Effector memory CD4-positive, alpha-beta T cell (primary cell): ENCODE results near the gene ZMAT3.

Experiments used
- DNase-seq, 3 donors: peaks; one replicate each; pipeline ENCODE4 v3.0.0-alpha.2; 2020
- H3K27ac ChIP-seq: 2 replicates; pipeline ENCODE4 v1.7.0; 2013; ENCODE audit warnings: mild to moderate bottlenecking, low read length, moderate library complexity; ENCODE audit not compliant: insufficient read depth, poor library complexity, severe bottlenecking
- H3K27me3 ChIP-seq: replicated peaks from 2 replicates; pipeline ENCODE4 v1.7.0; 2013; ENCODE audit warnings: mild to moderate bottlenecking, low read length; ENCODE audit not compliant: insufficient read depth, control insufficient read depth, poor library complexity, severe bottlenecking
- H3K36me3 ChIP-seq: 2 replicates; pipeline ENCODE4 v1.7.0; 2013; ENCODE audit warnings: mild to moderate bottlenecking, low read length, moderate library complexity; ENCODE audit not compliant: control insufficient read depth, insufficient read depth
- H3K4me1 ChIP-seq: 2 replicates; pipeline ENCODE4 v1.7.0; 2013; ENCODE audit warnings: low read length, mild to moderate bottlenecking; ENCODE audit not compliant: control insufficient read depth, insufficient read depth, poor library complexity, severe bottlenecking
- H3K4me3 ChIP-seq: 2 replicates; pipeline ENCODE4 v1.7.0; 2013; ENCODE audit warnings: low read length, low read depth, mild to moderate bottlenecking; ENCODE audit not compliant: insufficient read depth, poor library complexity, severe bottlenecking
- H3K9me3 ChIP-seq: 2 replicates; pipeline ENCODE4 v1.7.0; 2013; ENCODE audit warnings: mild to moderate bottlenecking, low read length, moderate library complexity; ENCODE audit not compliant: control insufficient read depth

Gene ZMAT3

DNA sequence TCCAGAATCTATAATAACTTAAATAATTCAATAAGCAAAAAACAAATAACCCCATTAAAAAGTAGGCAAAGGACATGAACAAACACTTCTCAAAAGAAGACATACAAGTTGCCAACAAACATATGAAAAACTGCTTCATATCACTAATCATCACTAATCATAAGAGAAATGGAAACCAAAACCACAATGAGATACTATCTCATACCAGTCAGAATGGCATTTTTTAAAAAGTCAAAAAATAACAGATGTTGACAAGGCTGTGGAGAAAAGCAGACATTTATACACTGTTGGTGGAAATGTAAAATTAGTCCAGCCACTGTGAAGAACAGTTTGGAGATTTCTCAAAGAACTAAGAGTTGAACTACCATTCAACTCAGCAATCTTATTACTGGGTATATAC, 19.5 kb upstream of the ZMAT3 start:
- H3K27me3 ChIP-seq = no peaks in the 10 kb centered on the region
- DNase-seq = no peak
- H3K4me1 ChIP-seq = no peaks in the 10 kb centered on the region
- no peaks in the 10 kb centered on the region for H3K9me3 ChIP-seq
- H3K36me3 ChIP-seq = no peaks in the 10 kb centered on the region
- no peak overlapping the region for H3K27ac ChIP-seq
- no peak overlapping the region for H3K4me3 ChIP-seq

DNA sequence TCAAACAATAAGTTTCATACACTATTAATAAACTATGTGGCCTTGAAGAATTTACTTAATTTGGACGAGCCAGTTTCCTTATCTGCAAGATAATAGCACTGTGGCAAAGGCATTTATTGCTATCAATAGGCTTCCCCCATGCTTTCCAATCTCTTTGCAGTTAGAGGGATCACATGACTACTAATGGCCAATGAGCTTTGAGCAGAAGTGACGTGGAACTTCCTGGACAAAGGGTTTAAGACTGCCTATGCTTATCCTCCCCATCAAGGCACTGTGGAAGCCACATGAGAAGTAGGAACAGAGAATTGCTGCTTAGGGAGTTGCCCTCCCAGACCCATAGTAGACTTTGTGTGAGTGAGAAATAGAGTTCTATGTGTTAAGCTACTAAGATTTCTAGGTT, 16.7 kb upstream of the ZMAT3 start:
- DNase-seq = no peak
- Histone ChIP-seq H3K4me3 (no peak overlapping the region), H3K27me3 (no peaks in the 10 kb centered on the region), H3K9me3 (no peaks in the 10 kb centered on the region), H3K36me3 (no peaks in the 10 kb centered on the region), H3K4me1 (peaks cover 5% of the 10 kb centered on the region), H3K27ac (no peak overlapping the region)

DNA sequence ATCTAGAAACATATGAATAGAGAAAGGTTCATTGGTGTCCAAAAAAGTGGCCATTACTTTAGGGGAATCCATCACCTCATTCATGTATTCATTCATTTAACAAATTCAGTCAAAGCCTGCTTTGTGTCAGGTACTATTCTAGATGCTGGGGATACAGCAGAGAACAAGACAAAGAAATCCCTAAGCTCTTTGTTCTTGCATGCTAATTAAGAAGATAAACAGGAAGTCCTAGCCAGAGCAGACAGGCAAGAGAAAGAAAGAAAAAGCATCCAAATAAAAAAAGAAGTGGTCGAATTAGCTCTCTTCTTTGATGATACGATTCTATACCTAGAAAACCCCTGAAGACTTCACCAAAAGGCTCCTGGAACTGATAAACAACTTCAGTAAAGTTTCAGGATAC, 12.4 kb upstream of the ZMAT3 start:
- Histone ChIP-seq H3K4me3 (no peak overlapping the region), H3K27ac (no peak overlapping the region), H3K27me3 (no peaks in the 10 kb centered on the region), H3K4me1 (peaks cover 5% of the 10 kb centered on the region), H3K36me3 (no peaks in the 10 kb centered on the region), H3K9me3 (no peaks in the 10 kb centered on the region)
- DNase-seq = no peak

DNA sequence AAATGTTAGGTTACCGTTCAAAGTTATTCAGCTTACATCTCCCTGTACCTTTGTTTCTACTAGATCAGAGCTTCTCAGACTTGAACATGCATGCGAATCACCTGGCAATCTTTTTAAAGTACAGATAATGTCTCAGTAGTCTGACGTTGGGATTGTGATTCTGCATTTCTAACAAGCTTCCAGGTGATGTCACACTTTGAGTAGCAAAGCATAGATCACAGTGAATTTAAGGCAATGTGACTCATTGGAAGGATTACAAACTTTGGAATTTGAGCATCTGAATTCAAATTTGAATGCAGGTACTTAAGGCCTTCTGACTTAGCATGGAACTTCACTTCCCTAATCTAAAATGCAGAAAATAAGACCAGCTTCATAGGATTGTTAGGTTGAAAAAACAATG, 10.8 kb upstream of the ZMAT3 start:
- H3K4me1 ChIP-seq = peaks cover 5% of the 10 kb centered on the region
- no peak for DNase-seq
- H3K4me3 ChIP-seq = no peak overlapping the region
- H3K9me3 ChIP-seq = no peaks in the 10 kb centered on the region
- H3K36me3 ChIP-seq = no peaks in the 10 kb centered on the region
- no peaks in the 10 kb centered on the region for H3K27me3 ChIP-seq
- H3K27ac ChIP-seq = no peak overlapping the region

DNA sequence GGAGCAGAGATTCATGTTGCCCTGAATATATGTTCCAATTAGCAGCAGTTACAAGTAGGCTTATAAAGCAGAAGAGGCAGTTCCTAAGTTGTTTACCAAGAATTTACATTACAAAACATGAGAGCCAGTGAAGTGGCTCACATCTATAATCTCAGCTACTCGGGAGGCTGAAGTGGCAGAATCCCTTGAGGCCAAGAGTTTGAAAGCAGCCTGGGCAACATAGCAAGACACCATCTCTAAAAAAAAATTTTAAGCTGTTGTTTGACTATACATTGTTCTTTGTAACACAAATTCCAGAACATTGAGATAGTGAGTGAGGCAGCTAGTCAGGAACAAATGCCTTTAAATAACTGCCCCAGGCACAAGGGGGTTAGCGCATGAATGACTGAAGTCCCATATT, 10.3 kb upstream of the ZMAT3 start:
- H3K27me3 ChIP-seq = no peaks in the 10 kb centered on the region
- no peaks in the 10 kb centered on the region for H3K9me3 ChIP-seq
- no peak for DNase-seq
- H3K4me3 ChIP-seq = no peak overlapping the region
- peaks cover 5% of the 10 kb centered on the region for H3K4me1 ChIP-seq
- no peaks in the 10 kb centered on the region for H3K36me3 ChIP-seq
- H3K27ac ChIP-seq = no peak overlapping the region

DNA sequence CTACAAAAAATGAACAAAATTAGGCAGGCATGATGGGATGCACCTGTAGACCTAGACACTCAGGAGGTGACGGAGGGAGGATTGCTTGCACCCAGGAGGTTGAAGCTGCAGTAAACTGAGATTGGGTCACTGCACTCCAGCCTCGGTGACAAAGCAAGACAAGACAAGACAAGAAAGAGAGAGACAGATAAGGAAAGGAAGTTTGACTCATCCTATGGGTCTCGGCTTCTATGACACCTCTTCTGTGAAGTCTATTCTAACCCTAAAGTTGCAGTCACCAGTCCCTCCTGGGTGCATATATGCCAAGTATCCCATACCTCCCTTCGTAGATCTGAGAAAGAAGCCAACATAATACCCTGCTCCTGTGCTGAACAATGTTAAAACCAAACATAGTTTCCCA, 7.9 kb upstream of the ZMAT3 start:
- no peaks in the 10 kb centered on the region for H3K9me3 ChIP-seq
- H3K4me1 ChIP-seq = peaks cover 11% of the 10 kb centered on the region
- H3K36me3 ChIP-seq = no peaks in the 10 kb centered on the region
- no peak overlapping the region for H3K4me3 ChIP-seq
- H3K27ac ChIP-seq = no peak overlapping the region
- no peaks in the 10 kb centered on the region for H3K27me3 ChIP-seq
- no peak for DNase-seq

DNA sequence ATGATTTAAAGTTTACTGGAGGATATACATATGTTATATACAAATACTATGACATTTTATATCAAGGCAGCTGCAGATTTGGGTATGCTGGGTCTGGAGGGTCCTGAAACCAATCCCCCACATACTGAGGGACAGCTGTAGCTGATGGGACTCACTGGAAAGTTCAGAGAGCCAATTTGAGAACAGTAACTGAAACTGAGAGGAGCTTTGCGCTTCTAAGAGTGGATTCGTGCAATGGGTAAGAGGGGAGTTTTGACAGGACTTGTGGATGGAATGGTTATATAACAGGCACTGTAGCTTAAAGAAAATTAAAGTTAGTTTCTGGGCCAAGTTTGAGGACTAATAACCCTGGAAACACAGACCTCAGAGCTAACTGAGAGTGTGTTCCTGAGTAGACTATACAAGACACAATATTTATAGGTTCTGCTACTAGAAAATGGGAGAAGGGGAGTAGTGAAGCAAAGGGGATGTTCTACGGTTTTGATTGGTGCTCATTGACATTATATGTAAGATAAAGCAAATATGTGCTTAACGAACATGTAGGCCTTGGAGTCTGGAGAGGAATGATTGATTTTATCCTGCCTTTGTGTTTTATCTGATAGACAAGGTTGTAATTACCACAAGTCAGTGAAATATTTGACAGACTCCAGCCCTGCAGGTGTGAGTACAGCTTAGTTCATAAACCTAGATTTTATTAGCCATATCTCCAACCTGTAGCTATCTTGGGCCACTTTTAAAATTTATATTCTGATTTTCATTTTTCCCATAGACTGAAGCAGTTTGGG, 4.8 kb upstream of the ZMAT3 start:
- Histone ChIP-seq H3K9me3 (no peaks in the 10 kb centered on the region), H3K4me1 (peaks cover 6% of the 10 kb centered on the region), H3K36me3 (no peaks in the 10 kb centered on the region), H3K27me3 (no peaks in the 10 kb centered on the region), H3K27ac (no peak overlapping the region), H3K4me3 (no peak overlapping the region)
- DNase-seq = no peak

DNA sequence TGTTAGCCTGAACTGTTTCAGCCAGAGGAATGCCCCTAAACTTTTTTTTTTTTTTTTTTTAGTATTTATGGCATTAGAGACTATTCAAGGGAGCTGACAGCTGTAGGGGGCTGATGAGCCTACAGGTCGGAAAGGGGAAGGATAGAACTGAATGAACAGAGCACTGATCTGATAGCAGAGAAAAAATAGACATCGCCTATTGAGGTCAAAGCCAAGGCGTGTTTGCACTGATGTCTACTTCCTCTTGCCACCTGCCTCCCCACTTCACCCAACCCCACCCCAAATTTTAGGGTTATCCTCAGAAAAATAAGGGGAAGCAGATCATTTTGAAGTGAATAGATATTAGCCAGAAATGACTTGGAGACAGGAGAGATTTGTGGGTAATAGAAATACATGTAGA, 3.0 kb upstream of the ZMAT3 start:
- DNase-seq = no peak
- no peaks in the 10 kb centered on the region for H3K27me3 ChIP-seq
- H3K9me3 ChIP-seq = no peaks in the 10 kb centered on the region

DNA sequence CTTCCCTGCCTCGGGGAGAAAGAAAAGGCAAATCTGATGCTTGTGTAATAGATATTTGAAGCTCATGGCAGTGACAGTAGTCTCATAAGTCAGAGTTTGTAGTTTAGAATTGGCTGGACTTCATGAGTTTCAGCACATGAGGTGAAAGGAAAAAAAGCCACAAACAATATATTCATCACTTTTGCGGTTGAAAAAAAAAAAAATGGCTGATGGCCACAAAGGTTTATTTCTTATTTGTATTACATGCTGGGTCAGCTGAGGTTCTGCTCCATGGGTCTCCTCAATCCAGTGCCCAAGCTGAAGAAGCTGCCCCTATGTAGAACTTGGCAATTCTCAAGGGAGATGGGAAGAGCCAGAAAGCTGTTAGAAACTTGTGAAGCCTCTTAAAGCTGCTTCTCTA, 2.2 kb upstream of the ZMAT3 start:
- no peaks in the 10 kb centered on the region for H3K27me3 ChIP-seq
- peaks cover 12% of the 10 kb centered on the region for H3K4me1 ChIP-seq
- H3K27ac ChIP-seq = no peak overlapping the region
- no peak for DNase-seq
- no peaks in the 10 kb centered on the region for H3K9me3 ChIP-seq
- H3K4me3 ChIP-seq = no peak overlapping the region
- H3K36me3 ChIP-seq = no peaks in the 10 kb centered on the region

More for the DNA sequence above, 3.0 kb upstream of the ZMAT3 start:
- Histone ChIP-seq H3K27ac (no peak overlapping the region), H3K36me3 (no peaks in the 10 kb centered on the region), H3K4me1 (peaks cover 12% of the 10 kb centered on the region), H3K4me3 (no peak overlapping the region)

DNA sequence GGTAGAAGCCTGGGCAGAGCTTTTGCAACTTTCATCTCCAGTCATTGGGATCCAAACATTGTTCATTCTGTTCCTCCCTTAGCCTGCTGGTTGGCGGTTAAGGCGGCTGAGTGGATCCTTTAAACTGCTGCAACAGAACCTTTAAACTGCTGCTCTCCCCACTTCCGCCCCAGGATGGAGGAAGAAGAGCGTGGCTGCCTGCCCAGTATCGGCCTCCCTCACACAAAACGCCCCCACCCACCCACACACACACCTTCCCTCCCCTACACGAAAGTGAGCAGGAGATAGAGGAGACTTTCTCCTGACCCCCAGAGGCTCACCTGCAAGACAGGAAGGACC, 460 bp upstream of the ZMAT3 start:
- DNase-seq = peak in 2 of 3 donors; percentile 3 to 28

More for the DNA sequence above, 460 bp upstream of the ZMAT3 start:
- H3K4me1 ChIP-seq = peaks cover 12% of the 10 kb centered on the region
- H3K4me3 ChIP-seq = peak overlapping the region; percentile 67
- peak overlapping the region; percentile 80 for H3K27ac ChIP-seq
- no peaks in the 10 kb centered on the region for H3K9me3 ChIP-seq
- H3K36me3 ChIP-seq = peaks cover 4% of the 10 kb centered on the region
- no peaks in the 10 kb centered on the region for H3K27me3 ChIP-seq
